Immature natural killer cell (primary cell): ENCODE results near the gene UQCC5. TPM values are rescaled to one million over a fixed set of nuclear protein-coding genes. Genes with fewer than 3 reads are reported as not detected.

ENCODE experiments used
- DNase-seq, 3 donors: peaks; one replicate each; pipeline ENCODE4 v3.0.0; 2022; ENCODE audit warnings: mixed read lengths in 1 of 3
- H3K27ac Mint-ChIP-seq, 6 donors: one replicate each; pipeline ENCODE4 v1.8.0; 2020; ENCODE audit warnings: mixed read lengths in 6 of 6, mild to moderate bottlenecking in 5 of 6, inconsistent platforms in 4 of 6, moderate library complexity in 3 of 6
- H3K27me3 Mint-ChIP-seq, 3 donors: one replicate each; pipeline ENCODE4 v1.8.0; 2020 to 2021; ENCODE audit warnings: low read depth in 3 of 3, mild to moderate bottlenecking in 3 of 3, mixed read lengths in 3 of 3, moderate library complexity in 3 of 3, inconsistent platforms in 1 of 3
- H3K36me3 Mint-ChIP-seq, 3 donors: one replicate each; pipeline ENCODE4 v1.8.0; 2020; ENCODE audit warnings: mixed read lengths in 3 of 3, inconsistent platforms in 2 of 3, mild to moderate bottlenecking in 2 of 3
- H3K4me1 Mint-ChIP-seq, 2 donors: one replicate each; pipeline ENCODE4 v1.8.0; 2020; ENCODE audit warnings: inconsistent platforms in 2 of 2, mild to moderate bottlenecking in 2 of 2, mixed read lengths in 2 of 2, moderate library complexity in 1 of 2
- H3K4me3 Mint-ChIP-seq, 5 donors: one replicate each; pipeline ENCODE4 v1.8.0; 2020; ENCODE audit warnings: mild to moderate bottlenecking in 5 of 5, mixed read lengths in 5 of 5, inconsistent platforms in 3 of 5, moderate library complexity in 3 of 5
- H3K9me3 Mint-ChIP-seq, 6 donors: one replicate each; pipeline ENCODE4 v1.8.0; 2020; ENCODE audit warnings: mild to moderate bottlenecking in 6 of 6, mixed read lengths in 6 of 6, inconsistent platforms in 4 of 6, moderate library complexity in 3 of 6
- polyA plus RNA-seq, 3 donors: library from polyadenylated mRNA; unstranded; fragments of 300-500 nt; fragmentation: Illumina TruSeq; gene quantifications; one replicate each; pipeline ENCODE4 v1.2.3, GENCODE V29; 2021

Gene UQCC5
- polyA plus RNA-seq, 3 donors from 2014 or later: 11.7 to 27.2 (median 13.9) TPM

DNA sequence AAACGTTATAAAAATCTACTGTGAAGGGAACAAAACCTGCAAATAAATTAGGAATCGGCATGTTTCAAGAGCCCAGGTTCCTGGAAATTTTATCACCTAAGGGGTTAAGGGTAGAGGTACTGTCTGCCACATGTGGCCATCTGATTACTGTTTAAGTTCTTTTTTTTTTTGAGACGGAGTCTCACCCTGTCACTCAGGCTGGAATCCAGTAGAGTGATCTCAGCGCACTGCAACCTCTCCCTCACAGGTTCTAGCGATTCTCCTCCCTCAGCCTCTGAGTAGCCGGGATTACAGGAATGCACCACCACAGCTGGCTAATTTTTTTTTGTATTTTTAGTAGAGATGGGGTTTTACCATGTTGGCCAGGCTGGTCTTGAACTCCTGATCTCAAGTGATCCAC is 35.8 kb downstream of the UQCC5 start:
- Mint-ChIP-seq H3K4me1 (no peaks in the 10 kb centered on the region), H3K27ac (peak overlapping the region in 1 of 6 donors; percentile 17), H3K9me3 (no peaks in the 10 kb centered on the region), H3K4me3 (no peak overlapping the region), H3K27me3 (no peaks in the 10 kb centered on the region), H3K36me3 (peaks cover 9 to 38% (median 16%) of the 10 kb centered on the region in 3 donors)
- no peak for DNase-seq

DNA sequence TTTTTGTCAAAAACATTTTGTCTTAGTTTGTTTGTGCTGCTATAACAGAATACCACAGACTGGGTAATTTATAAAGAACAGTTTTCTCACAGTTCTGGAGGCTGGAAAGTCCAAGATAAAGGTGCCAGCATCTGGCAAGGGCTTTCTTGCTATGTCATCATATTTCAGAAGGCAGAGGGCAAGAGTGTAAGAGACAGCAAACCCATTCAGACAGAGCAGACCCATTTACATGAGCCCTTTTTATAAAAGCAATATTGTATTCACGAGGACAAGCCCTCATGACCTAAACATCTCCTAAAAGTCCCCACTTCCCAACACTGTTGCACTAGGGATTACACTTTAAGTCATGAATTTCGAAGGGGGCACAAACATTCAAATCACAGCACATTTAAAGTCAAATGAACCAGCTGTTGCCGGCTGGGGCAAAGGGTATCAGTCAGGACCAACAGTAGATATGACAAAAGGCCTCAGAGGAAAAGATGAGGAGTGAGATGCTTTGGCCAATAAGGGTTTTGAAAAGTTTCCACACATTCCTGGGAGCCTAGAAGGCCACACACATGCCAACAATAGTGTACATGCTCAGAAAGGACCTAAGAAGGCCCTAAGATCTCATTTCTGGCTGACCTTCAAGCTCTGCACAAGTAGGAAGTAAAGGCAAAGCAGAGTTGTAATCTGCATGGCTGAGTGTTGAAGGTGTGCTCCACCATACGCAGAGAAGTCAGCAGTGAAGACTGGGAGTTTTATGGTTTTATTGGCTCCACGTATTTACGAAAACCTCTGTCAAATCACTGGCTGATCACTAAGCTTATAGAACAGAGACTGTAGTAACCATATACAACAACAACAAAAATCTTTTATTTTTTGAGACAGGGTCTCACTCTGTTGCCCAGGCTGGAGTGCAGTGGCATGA is 37.9 kb downstream of the UQCC5 start:
- DNase-seq: no peak
- H3K27ac Mint-ChIP-seq: peak overlapping the region in 2 of 6 donors; percentile 12 to 35

More for the DNA sequence above, 37.9 kb downstream of the UQCC5 start:
- peaks cover 22 to 50% (median 27%) of the 10 kb centered on the region in 3 donors for H3K36me3 Mint-ChIP-seq
- no peaks in the 10 kb centered on the region for H3K9me3 Mint-ChIP-seq
- H3K4me1 Mint-ChIP-seq: peaks cover 0 to 2% of the 10 kb centered on the region in 2 donors
- no peak overlapping the region for H3K4me3 Mint-ChIP-seq
- H3K27me3 Mint-ChIP-seq: no peaks in the 10 kb centered on the region

Other genes with a start within 250 kb of the UQCC5 start
- gene GLYCTK, start 248.8 kb upstream of the UQCC5 start, polyA plus RNA-seq: 10 to 100 TPM in 2 of 3 donors, 1 to 10 TPM in 1; 8.2 to 14.5 (median 12.1) TPM
- 1 to 10 TPM in 1 of 3 donors, under 1 TPM in 2; 0.31 to 1.8 (median 0.73) TPM for gene DNAH1, start 220.3 kb upstream of the UQCC5 start, polyA plus RNA-seq
- gene BAP1, start 126.6 kb upstream of the UQCC5 start, polyA plus RNA-seq: 10 to 100 TPM in 2 of 3 donors, 1 to 10 TPM in 1; 6.4 to 30.9 (median 13.4) TPM
- 1 to 10 TPM; 4.2 to 9.4 (median 6.8) TPM for gene PHF7, start 125.9 kb upstream of the UQCC5 start, polyA plus RNA-seq
- not detected for gene SEMA3G, start 91.5 kb upstream of the UQCC5 start, polyA plus RNA-seq
- gene TNNC1, start 82.6 kb upstream of the UQCC5 start, polyA plus RNA-seq: not detected
- gene NISCH, start 81.0 kb upstream of the UQCC5 start, polyA plus RNA-seq: 10 to 100 TPM; 11.3 to 25.9 (median 12.3) TPM
- under 1 TPM in 1 of 3 donors, not detected in 2; 0.10 TPM for gene STAB1, start 41.3 kb upstream of the UQCC5 start, polyA plus RNA-seq
- gene NT5DC2, start 2.7 kb upstream of the UQCC5 start, polyA plus RNA-seq: under 1 TPM in 2 of 3 donors, not detected in 1; 0.26 to 0.53 TPM
- 100 to 1,000 TPM in 1 of 3 donors, 10 to 100 TPM in 2; 52.4 to 116 (median 66.4) TPM for gene PBRM1, start 149.3 kb downstream of the UQCC5 start, polyA plus RNA-seq
- 10 to 100 TPM; 27.4 to 43.3 (median 28.0) TPM for gene GNL3, start 149.4 kb downstream of the UQCC5 start, polyA plus RNA-seq
- gene GLT8D1, start 169.2 kb downstream of the UQCC5 start, polyA plus RNA-seq: 10 to 100 TPM; 72.7 to 81.9 (median 73.5) TPM
- 100 to 1,000 TPM; 261 to 411 (median 304) TPM for gene SPCS1, start 169.5 kb downstream of the UQCC5 start, polyA plus RNA-seq
- gene NEK4, start 234.3 kb downstream of the UQCC5 start, polyA plus RNA-seq: 10 to 100 TPM in 1 of 3 donors, 1 to 10 TPM in 1, under 1 TPM in 1; 0.77 to 10.1 (median 5.1) TPM
- gene ITIH1, start 241.0 kb downstream of the UQCC5 start, polyA plus RNA-seq: not detected